Hippocampal formation (tissue), 2 donors: ENCODE data around the gene TAF4B.

Experiments used
- DNase-seq, 2 donors: peaks; one replicate each; lab custom pipeline; 2025; lab: John Stamatoyannopoulos, UW

The TAF4B gene

GRCh38 chr18:26383454-26384270, 157.4 kb downstream of the TAF4B start:
- DNase-seq: peak in 1 of 2 donors; percentile 73

- DNase-seq: peak in 1 of 2 donors; percentile 42
Measured at GRCh38 chr18:26386002-26386401, 159.8 kb downstream of the TAF4B start.

GRCh38 chr18:26386441-26386840, 160.2 kb downstream of the TAF4B start:
- no peak for DNase-seq

- DNase-seq: no peak
Measured at GRCh38 chr18:26394047-26394654, 167.9 kb downstream of the TAF4B start.

GRCh38 chr18:26397019-26397418, 170.8 kb downstream of the TAF4B start:
- DNase-seq: no peak

GRCh38 chr18:26403491-26403890, 177.2 kb downstream of the TAF4B start:
- no peak for DNase-seq

GRCh38 chr18:26405190-26405801, 179.1 kb downstream of the TAF4B start:
- peak; percentile 40 to 50 for DNase-seq

GRCh38 chr18:26406324-26406723, 180.1 kb downstream of the TAF4B start:
- no peak for DNase-seq

- DNase-seq: no peak
Measured at GRCh38 chr18:26406854-26407517, 180.7 kb downstream of the TAF4B start.

- DNase-seq: no peak
Measured at GRCh38 chr18:26407736-26408601, 181.7 kb downstream of the TAF4B start.

- no peak for DNase-seq
Measured at GRCh38 chr18:26409091-26409490, 182.8 kb downstream of the TAF4B start.

- no peak for DNase-seq
Measured at GRCh38 chr18:26414901-26415440, 188.7 kb downstream of the TAF4B start.

- no peak for DNase-seq
Measured at GRCh38 chr18:26415631-26416030, 189.4 kb downstream of the TAF4B start.

- no peak for DNase-seq
Measured at GRCh38 chr18:26416652-26417150, 190.5 kb downstream of the TAF4B start.

- DNase-seq: no peak
Measured at GRCh38 chr18:26417190-26417589, 190.9 kb downstream of the TAF4B start.

- no peak for DNase-seq
Measured at GRCh38 chr18:26418225-26418624, 192.0 kb downstream of the TAF4B start.

- DNase-seq: no peak
Measured at GRCh38 chr18:26419746-26420145, 193.5 kb downstream of the TAF4B start.

GRCh38 chr18:26421503-26421902, 195.3 kb downstream of the TAF4B start:
- no peak for DNase-seq

GRCh38 chr18:26421931-26422330, 195.7 kb downstream of the TAF4B start:
- DNase-seq: no peak

GRCh38 chr18:26422472-26423162, 196.4 kb downstream of the TAF4B start:
- no peak for DNase-seq
